ENCODE data around the gene NSG1. TPM values are rescaled to one million over a fixed set of nuclear protein-coding genes. Genes with fewer than 3 reads are reported as not detected.

Gene NSG1
- total RNA-seq, 1 donor from 2014 or later: 2.6 TPM

DNA sequence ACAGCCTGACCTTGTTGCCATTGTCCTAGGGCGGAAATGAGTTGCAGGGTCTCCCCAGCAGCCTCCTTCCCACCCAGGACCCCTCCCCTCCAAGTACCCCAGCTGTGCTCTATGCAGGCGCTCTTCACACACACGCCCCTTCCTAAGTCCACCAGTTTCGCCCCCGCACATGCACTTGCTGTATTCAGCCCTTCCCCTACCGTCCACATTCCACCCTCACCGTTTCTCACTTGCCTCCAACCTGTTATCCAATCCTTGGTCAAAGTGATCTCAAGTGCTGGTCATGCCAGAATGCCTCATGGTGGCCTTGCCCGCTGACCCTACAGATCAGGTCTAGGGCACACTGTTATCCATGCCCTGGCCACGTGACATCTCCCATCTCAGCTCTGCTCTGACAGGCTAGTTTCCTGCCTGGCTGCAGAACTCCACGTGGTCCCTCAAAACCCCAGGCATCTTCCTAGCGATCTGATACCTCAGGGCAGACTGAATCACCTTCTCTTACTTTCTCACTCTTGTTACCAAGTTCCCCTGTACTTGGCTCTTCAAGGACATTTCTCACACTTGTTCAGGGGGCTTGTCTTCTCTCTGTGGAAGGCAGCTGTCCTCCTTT lies 39.7 kb downstream of the NSG1 start:
- intact Hi-C loops (cut with DNase I): no loop called here
- DNase-seq (ENCODE audit: low spot score): no peak

DNA sequence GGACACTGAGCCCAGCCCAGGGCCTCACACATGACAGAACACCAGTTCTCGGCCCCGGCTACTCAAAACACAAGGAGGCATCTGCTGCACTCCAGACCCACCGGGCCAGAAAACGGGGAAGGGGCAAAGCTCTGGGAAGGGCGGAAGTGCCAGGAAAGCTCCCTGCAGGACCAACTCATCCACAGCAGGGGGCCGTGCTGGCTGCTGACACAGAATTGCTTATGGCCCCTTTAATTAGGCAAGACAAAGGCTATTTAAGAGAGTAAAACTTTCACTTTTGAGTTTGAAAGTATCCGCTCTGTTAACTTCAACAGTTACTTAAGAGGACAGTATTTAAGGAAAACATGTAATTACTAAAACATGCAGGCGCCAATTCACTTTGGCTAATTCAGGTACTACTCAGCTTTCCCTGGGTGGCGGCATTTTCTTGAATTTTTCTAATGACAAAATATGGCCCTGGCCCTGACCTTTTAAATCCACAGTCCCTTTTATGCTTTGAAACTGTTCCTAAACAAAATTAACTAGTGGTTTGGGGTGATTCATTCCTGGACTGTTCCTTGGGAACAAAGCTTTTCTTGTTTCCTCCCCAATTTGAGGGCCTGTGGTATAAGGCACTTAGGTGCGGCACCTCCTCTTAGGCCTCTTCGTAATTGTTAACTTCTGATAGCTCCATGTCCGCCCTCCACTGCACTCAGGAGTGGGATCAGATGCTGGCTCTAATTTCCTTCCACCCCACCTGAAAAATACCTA lies 40.4 kb downstream of the NSG1 start:
- intact Hi-C loops (cut with DNase I): no loop called here
- no peak for DNase-seq (ENCODE audit: low spot score)

DNA sequence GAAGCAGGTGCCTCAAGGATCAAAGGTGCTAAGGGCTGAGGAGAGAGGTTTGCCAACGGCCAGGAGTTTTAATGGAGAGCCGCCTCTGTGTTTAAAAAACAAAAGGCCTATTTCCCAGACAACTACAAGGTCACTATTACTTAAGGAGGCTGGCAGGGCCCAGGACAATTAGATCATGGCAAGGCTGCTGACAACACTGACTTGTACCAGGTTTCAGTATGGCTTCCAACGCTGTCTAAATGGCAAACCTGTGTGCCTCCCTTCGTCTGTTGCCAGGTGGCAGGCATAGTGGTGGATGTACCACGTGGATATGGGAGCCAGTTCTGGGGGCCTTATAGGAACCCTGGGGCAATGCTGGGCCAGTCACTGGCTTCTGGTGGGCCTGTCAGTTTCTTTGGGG lies 41.0 kb downstream of the NSG1 start:
- intact Hi-C loops (cut with DNase I): no loop called here
- no peak for DNase-seq (ENCODE audit: low spot score)

DNA sequence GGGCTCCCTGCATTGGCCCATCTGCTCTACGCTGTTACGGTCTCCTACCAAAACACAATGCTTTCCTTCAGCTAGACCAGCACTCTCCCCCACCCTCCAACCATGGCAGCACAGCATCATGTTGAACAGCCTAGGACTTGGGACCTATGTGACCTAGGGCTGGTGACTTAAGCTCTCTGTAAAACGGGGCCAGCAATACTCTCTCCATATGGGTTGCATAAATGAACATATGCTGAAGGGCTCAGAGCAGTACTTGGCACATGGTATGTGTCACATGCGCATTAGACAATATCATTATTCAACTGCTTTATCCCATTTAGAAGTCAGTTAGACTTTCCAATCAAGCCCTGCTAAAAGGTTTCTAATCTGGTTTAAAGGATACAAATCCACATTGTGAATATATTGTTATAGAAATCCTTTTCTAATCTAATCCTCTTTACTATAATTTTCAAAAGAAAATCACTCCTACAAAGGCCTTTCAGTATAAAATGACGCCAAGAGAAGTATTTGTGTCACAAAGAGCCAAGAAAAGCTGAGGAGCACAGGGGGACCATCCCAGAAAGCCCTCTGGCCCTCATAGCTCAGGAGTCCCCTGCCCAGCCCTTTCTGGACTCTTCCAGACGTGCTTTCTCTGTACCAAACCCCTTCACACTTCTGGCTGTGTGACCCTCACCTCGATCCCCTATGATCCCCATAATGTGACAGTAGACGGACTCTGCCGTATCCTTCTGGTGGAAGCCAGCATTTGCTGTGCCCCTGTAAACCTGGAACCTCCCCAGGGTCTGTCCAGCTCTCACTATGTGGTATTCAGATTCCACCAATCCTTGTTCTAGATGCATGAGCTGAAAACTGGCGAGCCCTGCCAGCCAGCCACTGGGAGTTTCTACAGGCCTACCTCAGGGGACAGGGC lies 42.3 kb downstream of the NSG1 start:
- intact Hi-C loops (cut with DNase I): no loop called here
- no peak for DNase-seq (ENCODE audit: low spot score)

DNA sequence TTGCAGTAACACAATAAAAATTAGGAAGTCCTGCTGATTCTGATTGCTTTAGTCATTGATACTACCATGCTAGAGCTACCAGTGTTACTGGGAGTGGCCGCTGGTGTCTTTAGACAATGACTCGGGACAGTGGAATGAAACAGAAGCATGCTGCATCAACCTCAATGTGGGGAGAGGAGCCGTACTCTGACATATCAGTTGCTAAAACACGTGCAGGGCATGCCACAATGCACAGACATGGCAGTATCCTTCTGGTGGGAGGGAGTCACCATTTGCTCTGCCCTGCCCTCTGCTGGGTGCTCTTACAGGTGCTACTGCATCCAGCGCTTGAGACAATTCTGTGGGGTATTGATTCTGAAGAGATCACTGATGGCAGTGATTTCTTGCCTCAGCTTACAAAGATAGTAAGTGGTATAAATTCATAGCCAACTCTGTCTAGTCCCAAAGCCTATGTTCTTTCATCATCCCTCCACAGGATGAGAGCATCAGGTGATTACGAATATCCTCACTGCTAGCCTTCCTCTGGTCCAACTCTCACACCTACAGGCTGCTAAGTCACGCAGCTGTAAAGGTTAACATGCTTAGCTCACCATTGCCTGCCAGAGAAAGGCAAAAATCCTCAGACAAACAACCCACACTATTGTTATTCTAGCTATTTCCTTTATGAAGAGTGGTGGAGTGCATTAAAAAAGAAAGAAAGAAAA lies 43.7 kb downstream of the NSG1 start:
- intact Hi-C loops (cut with DNase I): no loop called here
- no peak for DNase-seq (ENCODE audit: low spot score)

DNA sequence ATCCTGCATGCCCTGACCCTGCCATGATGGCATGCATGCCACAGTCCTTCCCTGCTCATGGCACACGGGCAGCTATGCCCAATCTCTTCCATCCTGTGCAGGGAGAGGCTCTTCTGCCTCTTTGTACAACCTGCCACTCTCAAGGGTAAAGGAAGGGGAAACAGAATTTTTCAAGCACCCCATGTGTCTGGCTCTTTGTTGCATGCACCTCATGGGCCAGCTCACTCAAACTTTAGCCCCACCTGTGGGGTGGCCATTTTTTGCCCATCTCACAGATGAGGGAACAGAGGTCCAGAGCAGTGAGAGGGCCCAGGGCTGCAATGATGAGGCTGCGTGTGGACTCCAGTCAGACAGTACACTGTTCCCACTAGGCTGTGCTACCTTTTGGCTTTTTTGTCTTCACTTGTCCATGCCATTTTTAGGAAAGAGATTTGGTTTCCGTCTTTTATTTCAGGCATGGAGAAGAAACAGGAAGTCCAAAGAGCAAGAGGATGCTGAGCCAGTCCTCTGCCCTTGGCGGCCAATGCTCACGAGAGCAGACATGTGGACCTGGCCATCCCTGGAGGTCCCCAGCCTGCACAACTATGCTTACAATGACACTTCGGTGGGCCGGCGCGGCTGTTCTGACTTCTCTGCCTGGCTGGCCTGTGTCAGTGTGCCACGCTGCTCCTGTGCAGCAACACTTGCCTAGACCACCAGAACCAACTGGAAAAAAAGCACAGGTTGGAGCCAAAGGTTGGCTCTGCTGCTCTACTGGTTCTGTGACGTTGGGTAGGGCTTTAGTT lies 45.6 kb downstream of the NSG1 start:
- DNase-seq (ENCODE audit: low spot score): no peak
- intact Hi-C loops (cut with DNase I): no loop called here

DNA sequence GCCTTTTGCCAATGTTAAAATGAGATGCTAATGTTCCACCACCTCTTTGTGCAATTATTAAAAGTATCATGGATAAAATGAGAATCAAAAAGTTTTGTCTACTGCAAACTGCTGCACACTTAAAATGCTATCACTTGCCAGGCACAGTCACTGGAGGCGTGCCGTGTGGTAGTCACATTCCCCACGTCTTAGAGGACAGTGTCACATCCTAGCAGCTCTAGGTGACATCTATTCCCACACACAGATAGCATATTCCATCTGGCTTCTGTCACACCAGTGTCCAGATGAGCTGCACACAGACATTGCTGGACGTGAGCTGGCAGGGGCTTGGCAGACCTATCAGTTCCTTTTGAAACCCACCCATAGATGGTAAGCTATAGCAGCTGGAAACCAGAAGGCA lies 47.0 kb downstream of the NSG1 start:
- DNase-seq (ENCODE audit: low spot score): no peak
- intact Hi-C loops (cut with DNase I): no loop called here

DNA sequence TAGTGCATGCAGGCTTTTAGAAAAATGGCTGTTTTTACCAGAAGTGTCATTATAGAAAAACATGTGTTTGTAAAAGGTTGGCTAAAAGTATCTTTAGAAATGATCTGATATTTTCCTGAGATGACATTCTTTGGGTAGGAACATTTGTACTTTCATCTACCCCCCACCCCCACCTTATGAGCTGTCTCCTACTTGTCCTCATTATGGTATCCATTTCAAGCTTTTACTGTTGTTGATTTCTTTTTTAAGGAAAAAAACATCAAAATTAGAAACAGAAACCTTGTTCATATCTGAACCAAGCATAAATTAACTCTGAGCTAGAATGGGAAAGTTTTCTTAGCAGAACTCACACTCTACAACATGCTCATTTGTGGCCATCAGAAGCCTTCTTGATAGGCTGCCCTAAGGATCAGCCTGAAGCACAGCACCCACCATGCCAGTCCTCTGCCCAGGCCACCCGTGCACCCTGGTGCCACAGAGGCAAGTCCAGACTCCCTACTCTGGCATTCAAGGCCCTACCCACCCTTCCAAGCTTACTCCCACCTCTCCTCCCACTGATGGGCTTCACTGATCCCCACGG lies 49.4 kb downstream of the NSG1 start:
- no peak for DNase-seq (ENCODE audit: low spot score)
- intact Hi-C loops (cut with DNase I): no loop called here

DNA sequence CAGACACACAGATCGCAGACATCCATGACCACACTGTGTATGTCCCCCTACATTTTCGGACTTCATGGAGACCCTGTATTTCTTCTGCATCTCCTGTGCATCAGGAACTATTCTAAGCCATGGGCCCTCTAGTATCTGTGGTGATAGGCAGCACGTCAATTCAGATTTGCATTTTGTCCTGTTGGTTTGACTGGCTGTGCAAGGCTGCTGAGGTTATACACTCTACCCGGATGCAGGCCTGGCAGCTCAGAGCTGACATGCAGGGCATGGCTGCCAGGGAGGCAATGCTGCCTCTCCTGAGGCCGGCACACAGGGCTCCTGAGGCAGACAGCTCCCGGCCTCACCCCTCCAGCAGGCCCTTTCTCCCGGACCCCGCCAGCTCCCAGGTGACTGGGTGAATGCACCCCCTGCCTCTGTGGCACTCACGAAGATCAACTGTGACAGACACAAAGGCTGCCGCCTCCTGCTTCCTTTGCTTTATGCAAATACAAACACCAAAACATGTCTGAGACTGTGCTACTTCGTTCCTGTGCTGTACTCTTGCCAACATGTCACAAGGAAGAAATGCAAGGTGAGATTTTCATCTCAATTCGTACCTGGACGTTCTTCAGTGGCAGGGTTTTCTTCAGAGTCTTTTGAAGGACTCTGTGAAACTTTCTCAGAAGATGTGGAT lies 51.0 kb downstream of the NSG1 start:
- DNase-seq (ENCODE audit: low spot score): no peak
- intact Hi-C loops (cut with DNase I): no loop called here

DNA sequence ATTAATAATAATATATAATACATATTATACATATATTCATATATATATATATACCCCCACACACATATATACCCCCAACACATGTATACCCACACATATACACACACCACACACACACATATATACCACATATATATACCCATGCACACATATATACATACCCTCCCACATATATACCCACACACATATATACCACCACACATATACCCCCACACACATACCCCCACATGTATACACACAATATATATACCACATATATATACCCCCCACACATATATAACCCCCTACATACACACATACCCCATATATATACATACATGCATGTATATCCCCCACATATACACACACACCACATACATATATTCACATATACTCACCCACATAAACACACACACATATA lies 52.0 kb downstream of the NSG1 start:
- intact Hi-C loops (cut with DNase I): no loop called here
- DNase-seq (ENCODE audit: low spot score): no peak

DNA sequence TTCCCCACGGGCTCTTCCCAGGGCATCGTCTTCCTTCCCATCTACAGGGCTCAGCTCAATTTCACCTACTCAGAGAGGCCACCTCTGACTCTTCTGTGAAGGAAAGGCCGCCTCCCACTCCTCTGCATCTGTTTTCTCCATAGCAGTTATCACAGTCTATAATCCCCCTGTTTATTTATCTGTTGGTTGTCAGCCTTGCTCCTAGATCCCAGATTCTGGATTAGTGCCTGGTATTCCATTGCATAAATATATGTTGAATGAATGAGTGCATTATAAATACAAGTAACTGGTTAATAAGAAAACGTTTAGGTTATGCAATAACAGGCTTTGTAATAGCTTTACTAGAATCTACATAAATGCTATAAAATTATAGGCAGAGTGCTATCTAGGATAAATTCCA lies 52.9 kb downstream of the NSG1 start:
- no peak for DNase-seq (ENCODE audit: low spot score)
- intact Hi-C loops (cut with DNase I): no loop called here

DNA sequence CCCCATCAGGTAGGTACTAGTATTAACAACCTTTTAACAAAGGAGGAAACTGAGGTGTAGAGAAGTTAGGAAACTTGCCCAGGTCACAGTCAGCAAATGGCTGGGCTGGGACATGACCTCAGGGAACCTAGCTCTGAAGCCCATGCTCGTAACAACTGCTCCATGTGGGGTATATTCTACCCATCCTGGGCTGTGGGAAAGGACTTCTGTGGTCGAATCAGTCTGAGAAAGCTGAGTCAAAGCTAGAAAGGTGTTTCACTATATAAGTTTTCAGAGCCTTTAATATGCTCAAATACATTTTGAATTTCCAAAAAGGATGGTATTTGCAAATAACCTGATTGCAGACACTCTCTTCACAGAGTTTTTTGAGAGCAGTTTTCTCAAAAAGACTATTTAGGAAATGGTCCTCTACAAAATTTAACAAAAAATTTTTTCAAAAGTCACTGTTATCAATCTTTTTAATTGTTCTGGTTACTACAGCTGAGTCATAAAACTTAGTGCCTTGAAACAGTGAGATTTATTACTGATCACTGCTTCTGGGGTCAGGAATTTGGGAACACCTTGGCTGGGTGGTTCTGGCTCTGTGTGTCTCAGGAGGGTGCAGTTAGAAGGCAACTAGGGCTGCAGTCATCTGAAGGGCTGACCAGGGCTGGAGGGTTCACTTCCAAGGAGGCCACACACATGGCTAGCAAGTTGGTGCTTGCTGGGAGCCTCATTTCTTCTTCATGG lies 53.6 kb downstream of the NSG1 start:
- no peak for DNase-seq (ENCODE audit: low spot score)
- intact Hi-C loops (cut with DNase I): no loop called here

DNA sequence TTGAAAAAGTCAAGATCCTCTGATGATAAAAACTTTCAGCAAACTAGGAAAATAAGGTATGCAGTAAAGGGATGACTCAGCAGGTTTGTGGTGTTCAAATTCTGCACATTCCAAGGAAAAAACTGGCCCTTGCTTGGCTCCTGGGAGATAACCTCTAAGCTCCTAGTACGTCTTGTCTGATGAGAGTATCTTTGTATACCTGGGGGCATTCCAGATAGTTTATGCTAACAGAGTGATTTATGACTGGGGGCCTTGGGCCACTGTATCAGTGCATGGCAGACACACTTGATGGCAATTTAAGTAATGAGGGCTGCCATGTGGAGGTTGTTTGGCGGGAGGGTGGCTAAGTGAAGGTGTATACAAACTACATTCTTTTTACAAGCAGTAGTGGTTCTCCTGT lies 56.9 kb downstream of the NSG1 start:
- intact Hi-C loops (cut with DNase I): no loop called here
- no peak for DNase-seq (ENCODE audit: low spot score)

DNA sequence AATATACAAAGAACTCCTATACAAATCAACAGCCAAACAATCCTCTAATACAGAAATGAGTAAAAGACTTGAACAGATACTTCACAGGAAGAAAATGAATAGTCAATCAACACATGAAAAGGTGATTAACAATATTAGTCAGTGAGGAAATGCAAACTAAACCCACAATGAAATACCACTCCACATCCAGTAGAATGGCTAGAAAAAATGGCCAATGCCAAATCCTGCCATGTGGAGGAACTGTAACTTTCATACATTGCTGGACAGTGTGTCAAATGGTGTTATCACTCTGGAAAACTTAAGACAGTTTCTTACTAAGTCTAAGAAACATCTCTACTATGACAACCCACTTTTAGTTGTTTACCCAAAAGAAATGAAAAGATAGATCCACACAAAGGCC lies 59.5 kb downstream of the NSG1 start:
- intact Hi-C loops (cut with DNase I): no loop called here
- DNase-seq (ENCODE audit: low spot score): no peak

DNA sequence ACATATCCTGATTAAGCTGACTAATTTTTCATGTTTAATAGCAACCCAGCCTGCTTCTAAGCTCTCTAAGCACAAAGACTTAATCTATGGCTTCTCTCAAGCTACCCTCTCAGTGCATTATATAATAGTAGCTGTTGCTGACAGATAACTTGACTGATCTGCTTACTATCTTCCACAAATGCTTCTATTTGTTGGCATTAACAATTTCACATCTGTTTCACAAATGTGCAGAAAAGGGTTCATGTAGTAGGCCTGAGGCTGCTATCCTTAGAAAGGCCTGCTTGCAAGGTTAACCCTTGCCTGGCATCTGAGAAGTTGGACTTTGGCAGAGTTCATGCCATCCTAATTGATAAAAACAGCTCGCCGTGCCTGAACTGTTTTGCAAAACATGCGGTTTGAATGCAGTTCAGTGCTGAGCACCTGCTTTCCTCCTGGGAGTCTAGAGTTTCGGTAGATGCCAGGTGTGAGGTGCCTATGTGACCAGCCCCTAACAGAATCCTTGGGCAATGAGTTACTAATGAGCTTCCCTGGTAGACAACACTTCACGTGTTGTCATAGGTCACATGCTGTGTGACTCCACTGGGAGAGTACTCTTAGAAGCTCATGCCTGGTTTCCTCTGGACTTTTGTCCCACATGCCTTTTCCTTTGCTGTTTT lies 68.4 kb downstream of the NSG1 start:
- intact Hi-C loops (cut with DNase I): no loop called here
- no peak for DNase-seq (ENCODE audit: low spot score)

DNA sequence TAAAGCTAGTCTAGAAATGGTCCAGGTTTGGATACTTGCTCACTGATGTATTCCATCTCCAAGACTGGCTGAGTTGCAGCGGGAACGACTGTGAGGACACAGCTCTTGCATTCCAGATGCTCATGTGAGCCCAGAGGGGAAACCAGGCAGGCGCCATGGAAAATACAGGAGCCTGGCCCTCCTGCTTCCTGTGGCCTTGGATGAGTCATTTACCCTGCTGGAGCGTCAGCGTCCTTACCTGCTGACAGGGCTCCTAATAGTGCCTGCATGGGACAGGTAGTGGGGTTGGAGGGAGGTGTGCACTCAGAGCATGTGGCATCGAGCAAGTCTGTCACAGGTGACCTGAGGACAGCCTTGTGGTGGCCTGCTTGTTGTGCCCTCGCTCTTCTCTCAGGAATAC lies 69.4 kb downstream of the NSG1 start:
- intact Hi-C loops (cut with DNase I): no loop called here
- DNase-seq (ENCODE audit: low spot score): no peak

DNA sequence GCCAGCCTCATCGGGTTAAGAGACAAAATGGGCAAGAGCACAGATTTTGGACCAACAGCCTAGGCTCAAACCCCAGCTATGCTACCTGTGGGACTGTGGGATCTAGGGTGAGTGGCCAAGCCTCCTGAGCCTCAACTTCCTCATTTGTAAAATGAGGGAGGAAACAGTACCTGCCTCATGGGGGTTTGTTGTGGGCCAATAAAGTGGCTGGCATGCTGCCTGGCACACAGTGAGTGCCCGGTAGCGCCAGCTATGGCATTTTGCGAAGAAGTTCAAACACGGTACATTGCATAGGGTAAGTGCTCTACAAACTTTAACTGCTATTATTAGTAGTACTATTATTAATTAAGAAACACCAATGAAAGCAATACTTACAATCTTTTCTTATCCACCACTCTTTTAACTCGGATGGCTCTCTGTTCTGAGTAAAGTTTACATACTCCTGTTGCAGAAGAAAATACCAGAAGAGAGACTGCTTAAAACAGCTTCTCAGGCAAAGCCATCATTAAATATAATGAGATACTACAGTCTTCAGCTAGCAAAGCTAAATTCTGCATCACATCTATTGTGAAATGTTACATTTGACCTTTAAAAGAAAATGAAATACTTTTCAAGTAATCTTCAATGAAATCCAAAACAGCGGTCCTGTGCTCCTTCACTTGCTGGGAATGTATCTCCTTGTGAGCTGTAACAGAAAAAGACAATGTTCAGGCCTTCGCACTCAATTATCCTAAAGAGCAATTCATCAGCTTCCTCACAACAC lies 70.1 kb downstream of the NSG1 start:
- intact Hi-C loops (cut with DNase I): no loop called here
- DNase-seq (ENCODE audit: low spot score): no peak
